HL-60 (cell line): ENCODE measurements around the gene GBP2.

Experiments
- GABPA ChIP-seq: IDR thresholded peaks from 2 replicates; pipeline ENCODE4 v1.6.1; 2012; ENCODE audit warnings: low read depth
- POLR2AphosphoS5 ChIP-seq: IDR thresholded peaks from 2 replicates; pipeline ENCODE4 v1.6.1; 2012; ENCODE audit warnings: low read depth
- TF ChIP-seq, protein P1 (sequence below): IDR thresholded peaks from one replicate; pipeline ENCODE4 v1.5.1; 2011; ENCODE audit warnings: low read length, control low read depth, inconsistent platforms; ENCODE audit not compliant: insufficient read depth
- TF ChIP-seq, protein P2 (sequence below): IDR thresholded peaks from 2 replicates; pipeline ENCODE4 v1.6.1; 2012; ENCODE audit warnings: low read depth; ENCODE audit not compliant: insufficient replicate concordance

DNA sequence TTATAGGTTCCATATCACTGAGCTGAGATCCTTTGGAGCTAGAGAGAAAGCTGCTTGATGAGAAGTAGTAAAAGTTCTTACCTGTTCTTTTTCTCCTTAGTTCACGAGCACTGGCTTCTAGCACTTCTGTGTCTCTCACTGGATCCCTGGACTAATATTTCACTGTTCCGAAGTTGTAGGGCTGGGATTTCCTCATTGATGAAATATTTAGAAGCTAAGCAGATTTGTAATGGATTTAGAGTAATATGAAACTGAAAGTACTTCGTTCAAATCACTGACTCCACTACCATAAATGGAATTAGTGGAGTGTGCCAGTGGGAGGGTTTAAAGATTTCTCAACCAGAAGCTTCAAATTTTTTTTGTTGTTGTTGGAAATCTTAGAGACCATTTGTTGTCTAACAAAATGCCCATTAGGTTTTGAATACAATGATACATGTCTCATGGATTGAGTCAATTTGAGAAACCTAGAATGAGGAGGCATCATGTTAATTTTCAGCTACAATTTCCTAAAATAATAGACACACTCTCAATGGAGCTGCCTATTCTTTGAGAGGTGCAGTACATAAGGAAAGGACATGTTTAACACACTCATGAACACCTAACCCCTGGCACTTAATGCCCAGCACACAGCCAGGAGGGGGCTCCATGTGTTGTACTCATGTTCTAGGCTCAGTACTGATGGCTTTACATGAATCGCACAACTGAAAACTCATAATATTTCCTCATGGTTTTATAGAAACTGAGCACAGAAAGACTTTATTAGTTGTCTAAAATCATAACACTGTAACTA lies 60.6 kb downstream of the GBP2 start, which contains the start of gene GBP1:
- TF ChIP-seq, protein P1, sequence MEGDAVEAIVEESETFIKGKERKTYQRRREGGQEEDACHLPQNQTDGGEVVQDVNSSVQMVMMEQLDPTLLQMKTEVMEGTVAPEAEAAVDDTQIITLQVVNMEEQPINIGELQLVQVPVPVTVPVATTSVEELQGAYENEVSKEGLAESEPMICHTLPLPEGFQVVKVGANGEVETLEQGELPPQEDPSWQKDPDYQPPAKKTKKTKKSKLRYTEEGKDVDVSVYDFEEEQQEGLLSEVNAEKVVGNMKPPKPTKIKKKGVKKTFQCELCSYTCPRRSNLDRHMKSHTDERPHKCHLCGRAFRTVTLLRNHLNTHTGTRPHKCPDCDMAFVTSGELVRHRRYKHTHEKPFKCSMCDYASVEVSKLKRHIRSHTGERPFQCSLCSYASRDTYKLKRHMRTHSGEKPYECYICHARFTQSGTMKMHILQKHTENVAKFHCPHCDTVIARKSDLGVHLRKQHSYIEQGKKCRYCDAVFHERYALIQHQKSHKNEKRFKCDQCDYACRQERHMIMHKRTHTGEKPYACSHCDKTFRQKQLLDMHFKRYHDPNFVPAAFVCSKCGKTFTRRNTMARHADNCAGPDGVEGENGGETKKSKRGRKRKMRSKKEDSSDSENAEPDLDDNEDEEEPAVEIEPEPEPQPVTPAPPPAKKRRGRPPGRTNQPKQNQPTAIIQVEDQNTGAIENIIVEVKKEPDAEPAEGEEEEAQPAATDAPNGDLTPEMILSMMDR, result no peak
- TF ChIP-seq POLR2AphosphoS5, result no peak
- TF ChIP-seq GABPA, result no peak
- TF ChIP-seq, protein P2, sequence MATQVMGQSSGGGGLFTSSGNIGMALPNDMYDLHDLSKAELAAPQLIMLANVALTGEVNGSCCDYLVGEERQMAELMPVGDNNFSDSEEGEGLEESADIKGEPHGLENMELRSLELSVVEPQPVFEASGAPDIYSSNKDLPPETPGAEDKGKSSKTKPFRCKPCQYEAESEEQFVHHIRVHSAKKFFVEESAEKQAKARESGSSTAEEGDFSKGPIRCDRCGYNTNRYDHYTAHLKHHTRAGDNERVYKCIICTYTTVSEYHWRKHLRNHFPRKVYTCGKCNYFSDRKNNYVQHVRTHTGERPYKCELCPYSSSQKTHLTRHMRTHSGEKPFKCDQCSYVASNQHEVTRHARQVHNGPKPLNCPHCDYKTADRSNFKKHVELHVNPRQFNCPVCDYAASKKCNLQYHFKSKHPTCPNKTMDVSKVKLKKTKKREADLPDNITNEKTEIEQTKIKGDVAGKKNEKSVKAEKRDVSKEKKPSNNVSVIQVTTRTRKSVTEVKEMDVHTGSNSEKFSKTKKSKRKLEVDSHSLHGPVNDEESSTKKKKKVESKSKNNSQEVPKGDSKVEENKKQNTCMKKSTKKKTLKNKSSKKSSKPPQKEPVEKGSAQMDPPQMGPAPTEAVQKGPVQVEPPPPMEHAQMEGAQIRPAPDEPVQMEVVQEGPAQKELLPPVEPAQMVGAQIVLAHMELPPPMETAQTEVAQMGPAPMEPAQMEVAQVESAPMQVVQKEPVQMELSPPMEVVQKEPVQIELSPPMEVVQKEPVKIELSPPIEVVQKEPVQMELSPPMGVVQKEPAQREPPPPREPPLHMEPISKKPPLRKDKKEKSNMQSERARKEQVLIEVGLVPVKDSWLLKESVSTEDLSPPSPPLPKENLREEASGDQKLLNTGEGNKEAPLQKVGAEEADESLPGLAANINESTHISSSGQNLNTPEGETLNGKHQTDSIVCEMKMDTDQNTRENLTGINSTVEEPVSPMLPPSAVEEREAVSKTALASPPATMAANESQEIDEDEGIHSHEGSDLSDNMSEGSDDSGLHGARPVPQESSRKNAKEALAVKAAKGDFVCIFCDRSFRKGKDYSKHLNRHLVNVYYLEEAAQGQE, result no peak
